Brain microvascular endothelial cell (primary cell): ENCODE data around the gene ACSL1.

ENCODE experiments used
- DNase-seq: peaks from one replicate; pipeline ENCODE4 v3.0.0-alpha.2; 2020
- H3K27ac ChIP-seq: fragments of 250-450 bp; sonication (Bioruptor Pico); 2 replicates; pipeline ENCODE4 v1.5.1; 2020; ENCODE audit warnings: mild to moderate bottlenecking, moderate library complexity
- H3K27me3 ChIP-seq: fragments of 250-450 bp; sonication (Bioruptor Pico); replicated peaks from 2 replicates; pipeline ENCODE4 v1.5.1; 2020; ENCODE audit warnings: mild to moderate bottlenecking
- H3K36me3 ChIP-seq: fragments of 250-450 bp; sonication (Bioruptor Pico); replicated peaks from 2 replicates; pipeline ENCODE4 v1.5.1; 2020; ENCODE audit warnings: mild to moderate bottlenecking
- H3K4me3 ChIP-seq: 2 replicates; pipeline ENCODE4 v1.5.1; 2011; ENCODE audit warnings: low read depth, mild to moderate bottlenecking, control low read depth, low read length, moderate library complexity
- in situ Hi-C: cut with HindIII; loops from 2 replicates; pipeline ENCODE4 v1.10.0; 2017; ENCODE audit warnings: low sequenced_read_pairs, low pct_ligation_motif_present
- TF ChIP-seq, protein P1 (sequence below): IDR thresholded peaks from 2 replicates; pipeline ENCODE4 v1.5.1; 2011; ENCODE audit warnings: low read depth, mild to moderate bottlenecking, moderate library complexity, low read length, control low read depth, inconsistent platforms; ENCODE audit errors: missing control alignments

The ACSL1 gene

DNA sequence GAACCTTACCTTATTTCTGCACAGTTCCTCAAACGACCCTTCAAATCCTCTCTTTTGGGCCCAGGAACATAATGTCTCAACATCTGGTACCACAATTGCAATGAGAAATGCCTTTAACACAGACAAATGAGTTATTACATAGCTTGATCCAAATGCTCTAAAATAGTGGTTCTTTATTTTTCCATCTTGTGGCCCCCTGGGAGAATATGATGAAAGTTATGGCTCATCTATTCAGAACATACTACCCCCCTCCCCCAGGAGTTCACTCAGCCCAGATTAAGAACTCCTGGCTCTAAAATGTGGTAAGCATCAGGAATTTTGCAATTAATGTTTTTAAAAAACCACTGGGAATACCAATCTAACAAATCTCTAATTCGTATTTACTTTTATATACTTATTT is 68.0 kb downstream of the ACSL1 start:
- Histone ChIP-seq H3K4me3 (no peak overlapping the region), H3K27ac (no peak overlapping the region), H3K36me3 (no peaks in the 10 kb centered on the region), H3K27me3 (no peaks in the 10 kb centered on the region)
- in situ Hi-C loops: no loop called here
- TF ChIP-seq, protein P1, sequence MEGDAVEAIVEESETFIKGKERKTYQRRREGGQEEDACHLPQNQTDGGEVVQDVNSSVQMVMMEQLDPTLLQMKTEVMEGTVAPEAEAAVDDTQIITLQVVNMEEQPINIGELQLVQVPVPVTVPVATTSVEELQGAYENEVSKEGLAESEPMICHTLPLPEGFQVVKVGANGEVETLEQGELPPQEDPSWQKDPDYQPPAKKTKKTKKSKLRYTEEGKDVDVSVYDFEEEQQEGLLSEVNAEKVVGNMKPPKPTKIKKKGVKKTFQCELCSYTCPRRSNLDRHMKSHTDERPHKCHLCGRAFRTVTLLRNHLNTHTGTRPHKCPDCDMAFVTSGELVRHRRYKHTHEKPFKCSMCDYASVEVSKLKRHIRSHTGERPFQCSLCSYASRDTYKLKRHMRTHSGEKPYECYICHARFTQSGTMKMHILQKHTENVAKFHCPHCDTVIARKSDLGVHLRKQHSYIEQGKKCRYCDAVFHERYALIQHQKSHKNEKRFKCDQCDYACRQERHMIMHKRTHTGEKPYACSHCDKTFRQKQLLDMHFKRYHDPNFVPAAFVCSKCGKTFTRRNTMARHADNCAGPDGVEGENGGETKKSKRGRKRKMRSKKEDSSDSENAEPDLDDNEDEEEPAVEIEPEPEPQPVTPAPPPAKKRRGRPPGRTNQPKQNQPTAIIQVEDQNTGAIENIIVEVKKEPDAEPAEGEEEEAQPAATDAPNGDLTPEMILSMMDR: no peak
- DNase-seq: no peak

DNA sequence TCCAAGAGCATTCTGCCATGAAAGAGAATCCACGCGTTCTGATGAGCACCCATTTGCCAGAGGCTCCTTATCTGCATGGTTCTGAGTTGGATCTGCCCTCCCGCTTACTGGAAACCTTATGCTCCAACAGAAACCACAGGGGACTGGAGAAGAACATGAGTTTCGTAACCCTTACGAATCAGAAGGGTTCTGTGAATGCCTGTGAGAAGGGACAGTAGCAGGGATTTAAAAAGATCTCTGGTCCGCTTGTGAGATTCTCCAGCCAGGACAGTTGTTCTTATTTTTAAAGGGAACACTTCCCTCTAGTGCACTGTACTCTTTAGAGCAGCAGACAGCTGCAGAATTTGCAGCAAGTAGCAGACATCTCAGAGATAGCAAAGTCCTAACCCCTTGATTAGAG is 69.4 kb downstream of the ACSL1 start:
- DNase-seq: no peak
- TF ChIP-seq, protein P1: no peak
- no peaks in the 10 kb centered on the region for H3K36me3 ChIP-seq

DNA sequence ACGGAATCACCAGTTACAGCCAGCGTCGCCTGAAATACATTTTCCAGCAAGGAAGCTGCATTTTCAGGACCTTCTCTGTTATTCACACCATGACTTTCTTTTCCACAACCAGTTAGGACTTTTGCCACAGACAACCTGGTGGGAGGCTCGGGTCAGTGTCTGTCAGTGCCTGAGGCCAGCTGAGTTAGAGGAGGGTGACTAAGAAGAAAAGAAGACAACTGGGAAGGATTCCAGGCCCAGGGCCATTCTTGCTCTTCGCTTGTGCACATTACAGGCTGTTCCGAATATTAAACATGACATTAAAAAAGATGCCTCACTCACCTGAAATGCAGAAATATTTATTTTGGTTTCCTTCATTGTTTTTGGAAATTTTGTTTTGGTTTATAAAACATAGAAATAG is 70.5 kb downstream of the ACSL1 start:
- H3K36me3 ChIP-seq: no peaks in the 10 kb centered on the region
- H3K27ac ChIP-seq: no peak overlapping the region
- H3K27me3 ChIP-seq: no peaks in the 10 kb centered on the region
- in situ Hi-C loops: no loop called here
- H3K4me3 ChIP-seq: no peak overlapping the region
- TF ChIP-seq, protein P1: no peak
- peak; percentile 40 for DNase-seq

More for the DNA sequence above, 69.4 kb downstream of the ACSL1 start:
- H3K27ac ChIP-seq: no peak overlapping the region
- no peak overlapping the region for H3K4me3 ChIP-seq
- in situ Hi-C loops: no loop called here
- no peaks in the 10 kb centered on the region for H3K27me3 ChIP-seq

DNA sequence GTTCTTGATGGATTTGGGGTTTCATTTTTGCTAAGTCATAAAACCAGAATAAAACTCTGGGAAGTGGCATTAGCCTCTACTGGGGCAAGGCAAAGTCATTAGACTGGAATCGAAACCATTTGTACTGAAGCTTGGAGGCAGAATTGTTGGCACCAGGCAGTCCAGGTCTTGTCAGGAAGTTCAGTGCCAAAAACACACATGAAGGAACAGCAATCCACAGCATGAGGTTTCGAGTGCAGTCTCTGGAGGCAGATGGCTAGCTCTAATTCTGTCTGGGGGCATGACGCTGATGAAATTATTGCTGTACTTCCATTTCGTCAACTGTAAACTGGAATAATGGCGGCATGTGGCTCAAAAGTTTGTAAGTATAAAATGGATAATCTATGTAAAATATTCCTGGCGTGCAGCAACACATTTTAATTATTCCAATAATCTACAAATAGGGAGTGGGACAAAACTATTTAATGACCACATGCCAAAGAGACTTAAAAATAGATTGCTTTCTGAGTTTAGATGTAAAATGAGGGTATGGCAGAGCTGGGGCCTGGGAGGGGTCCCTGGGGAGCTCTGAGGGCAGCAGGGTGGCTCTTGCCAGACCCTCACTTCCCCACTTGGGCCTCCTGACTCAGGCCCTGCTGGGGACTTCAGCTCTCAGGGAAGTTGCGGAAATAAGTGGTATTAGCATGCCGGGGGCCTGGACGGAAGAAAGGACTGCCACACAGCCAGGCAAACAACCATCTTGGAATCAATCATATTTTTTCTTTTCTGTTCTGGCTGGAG is 73.1 kb downstream of the ACSL1 start:
- H3K36me3 ChIP-seq: no peaks in the 10 kb centered on the region
- TF ChIP-seq, protein P1: no peak
- no peak overlapping the region for H3K27ac ChIP-seq
- H3K27me3 ChIP-seq: no peaks in the 10 kb centered on the region
- in situ Hi-C loops: no loop called here
- DNase-seq: no peak
- no peak overlapping the region for H3K4me3 ChIP-seq

DNA sequence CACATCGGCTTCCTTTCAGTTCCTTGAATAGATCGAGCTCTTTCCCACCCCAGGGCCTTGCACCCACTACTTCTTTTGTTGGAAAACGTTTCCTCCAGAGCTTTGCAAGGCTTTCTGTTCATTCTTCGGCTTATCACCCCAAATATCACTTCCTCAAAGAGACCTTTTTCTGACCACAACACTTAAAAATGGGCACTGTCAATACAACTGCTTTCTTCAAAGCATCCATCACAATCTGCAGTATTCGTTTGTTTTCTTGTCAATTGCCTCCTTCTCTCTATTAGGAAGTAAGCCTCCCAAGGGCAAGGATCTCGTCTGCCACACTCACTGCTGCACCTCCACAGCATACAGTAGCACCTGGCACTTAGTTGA is 74.2 kb downstream of the ACSL1 start:
- H3K27ac ChIP-seq: no peak overlapping the region
- H3K27me3 ChIP-seq: no peaks in the 10 kb centered on the region
- no peaks in the 10 kb centered on the region for H3K36me3 ChIP-seq
- in situ Hi-C loops: no loop called here
- no peak overlapping the region for H3K4me3 ChIP-seq
- TF ChIP-seq, protein P1: no peak
- DNase-seq: no peak
